Activated effector memory CD4-positive, alpha-beta T cell treated with anti-CD3 and anti-CD28 coated beads, Interleukin-2, amount 50 U/mL, for 16 hours (primary cell): ENCODE measurements around the gene KREMEN1.
A peak's percentile ranks its signal among the peaks of the same experiment; 100 is the strongest.

Experiments
- DNase-seq: peaks from one replicate; pipeline ENCODE4 v3.0.0-alpha.2; 2020

Gene KREMEN1

DNA sequence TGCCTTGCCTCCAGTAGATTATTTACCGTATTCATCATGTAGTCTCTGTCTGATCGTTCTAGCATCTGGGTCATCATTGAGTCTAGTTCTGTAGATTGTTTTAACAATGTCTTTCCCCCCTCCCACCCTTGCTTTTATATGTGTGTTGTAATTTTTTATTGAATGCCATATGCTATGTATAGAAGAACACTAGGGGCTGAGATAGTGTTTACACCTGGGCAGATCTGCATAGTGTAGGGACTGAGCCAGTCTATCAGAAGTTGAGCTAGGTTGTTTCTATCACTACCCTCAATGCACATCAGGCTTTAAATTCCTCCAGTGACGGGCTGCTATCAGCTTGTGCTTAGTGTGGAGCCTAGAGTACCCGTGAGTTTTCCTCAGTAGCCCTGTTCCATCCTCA lies 61.6 kb downstream of the KREMEN1 start:
- DNase-seq: no peak

DNA sequence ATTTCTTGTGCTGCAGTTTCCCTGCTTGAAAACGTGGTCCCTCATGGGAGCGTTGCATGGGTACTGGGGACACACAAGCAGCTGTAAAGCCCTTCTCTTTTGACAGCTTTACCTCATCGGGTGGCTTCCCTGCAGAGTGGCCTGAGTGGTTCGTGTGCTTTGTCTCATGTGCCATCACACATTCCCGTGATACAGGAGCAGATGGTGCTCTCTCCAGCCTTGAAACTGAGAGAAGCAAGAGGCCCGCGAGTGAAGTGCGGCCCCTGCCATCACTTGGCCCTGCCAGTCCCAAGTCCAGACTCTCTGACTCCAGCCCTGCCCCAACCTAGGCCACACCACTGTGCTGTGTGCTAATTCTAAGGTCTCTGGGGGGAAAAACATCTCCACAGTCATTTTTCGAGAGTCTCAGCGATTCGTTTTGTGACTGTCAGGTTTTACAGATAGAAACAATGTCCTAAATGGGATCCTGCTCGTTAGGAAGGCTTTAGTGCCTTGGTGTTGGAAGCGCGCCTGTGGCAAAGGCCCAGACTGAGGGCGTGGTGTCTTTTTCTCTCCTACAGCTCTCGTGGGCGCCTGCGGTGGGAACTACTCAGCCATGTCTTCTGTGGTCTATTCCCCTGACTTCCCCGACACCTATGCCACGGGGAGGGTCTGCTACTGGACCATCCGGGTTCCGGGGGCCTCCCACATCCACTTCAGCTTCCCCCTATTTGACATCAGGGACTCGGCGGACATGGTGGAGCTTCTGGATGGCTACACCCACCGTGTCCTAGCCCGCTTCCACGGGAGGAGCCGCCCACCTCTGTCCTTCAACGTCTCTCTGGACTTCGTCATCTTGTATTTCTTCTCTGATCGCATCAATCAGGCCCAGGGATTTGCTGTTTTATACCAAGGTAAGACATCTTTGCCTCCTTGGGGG lies 64.2 kb downstream of the KREMEN1 start:
- DNase-seq: no peak

DNA sequence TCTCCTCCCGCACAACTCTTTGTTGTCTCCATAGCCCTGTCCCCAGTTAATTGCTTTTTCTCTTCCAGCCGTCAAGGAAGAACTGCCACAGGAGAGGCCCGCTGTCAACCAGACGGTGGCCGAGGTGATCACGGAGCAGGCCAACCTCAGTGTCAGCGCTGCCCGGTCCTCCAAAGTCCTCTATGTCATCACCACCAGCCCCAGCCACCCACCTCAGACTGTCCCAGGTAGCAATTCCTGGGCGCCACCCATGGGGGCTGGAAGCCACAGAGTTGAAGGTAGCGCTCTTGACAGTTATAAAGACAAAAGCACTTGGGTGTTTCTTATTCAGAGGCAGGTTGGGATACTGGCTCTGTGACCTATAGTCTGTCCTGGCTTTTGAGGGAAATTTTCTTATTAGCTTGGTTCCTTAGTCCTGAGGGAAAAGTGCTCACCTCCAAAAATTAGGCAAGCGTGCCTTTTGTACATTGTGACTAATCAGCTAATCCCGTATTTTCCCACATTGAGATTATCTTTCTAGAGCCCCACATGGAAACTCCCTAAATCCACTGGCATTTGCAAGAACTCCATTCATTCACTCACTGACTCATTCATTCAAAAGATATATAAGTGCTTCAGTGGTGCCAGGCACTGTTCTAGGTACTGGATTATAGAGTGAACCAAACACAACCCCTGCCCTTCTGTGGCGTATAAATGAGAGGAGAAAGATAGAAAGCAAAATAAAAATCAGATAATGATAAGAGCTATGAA lies 65.9 kb downstream of the KREMEN1 start:
- no peak for DNase-seq

DNA sequence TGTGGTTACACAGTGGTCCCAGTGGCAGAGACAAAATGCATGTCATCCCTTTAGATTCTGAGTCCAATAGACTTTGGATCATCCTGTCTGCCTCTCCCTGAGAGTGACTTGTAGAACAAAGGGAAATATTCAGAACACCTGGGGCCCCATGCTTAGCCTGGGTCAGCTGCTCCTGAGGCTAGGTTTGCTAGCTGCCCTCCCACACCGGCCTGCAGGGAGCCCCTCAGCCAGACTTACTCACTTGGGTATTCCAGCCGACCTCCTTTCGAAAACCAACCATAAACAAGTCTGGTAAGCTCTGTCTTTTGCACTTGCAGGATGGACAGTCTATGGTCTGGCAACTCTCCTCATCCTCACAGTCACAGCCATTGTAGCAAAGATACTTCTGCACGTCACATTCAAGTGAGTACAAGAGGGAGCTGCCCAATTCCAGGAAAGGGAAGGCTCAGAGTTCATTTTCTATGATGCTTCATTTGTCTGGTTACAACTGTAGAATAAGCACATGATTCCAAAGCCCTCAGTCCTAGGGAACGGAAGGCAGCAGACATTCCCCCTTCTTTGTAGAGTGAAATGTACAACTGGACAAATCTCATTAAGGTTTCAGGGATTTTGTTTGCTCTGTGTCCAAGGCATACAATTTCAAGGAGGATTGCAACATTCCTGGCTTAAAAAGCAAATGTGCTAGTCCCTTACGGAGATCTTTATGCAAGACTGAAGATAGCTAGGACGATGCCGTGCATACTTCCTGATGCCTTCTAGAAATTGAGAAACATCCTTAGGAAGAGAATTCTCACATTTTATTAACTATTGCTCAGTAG lies 67.3 kb downstream of the KREMEN1 start:
- no peak for DNase-seq

DNA sequence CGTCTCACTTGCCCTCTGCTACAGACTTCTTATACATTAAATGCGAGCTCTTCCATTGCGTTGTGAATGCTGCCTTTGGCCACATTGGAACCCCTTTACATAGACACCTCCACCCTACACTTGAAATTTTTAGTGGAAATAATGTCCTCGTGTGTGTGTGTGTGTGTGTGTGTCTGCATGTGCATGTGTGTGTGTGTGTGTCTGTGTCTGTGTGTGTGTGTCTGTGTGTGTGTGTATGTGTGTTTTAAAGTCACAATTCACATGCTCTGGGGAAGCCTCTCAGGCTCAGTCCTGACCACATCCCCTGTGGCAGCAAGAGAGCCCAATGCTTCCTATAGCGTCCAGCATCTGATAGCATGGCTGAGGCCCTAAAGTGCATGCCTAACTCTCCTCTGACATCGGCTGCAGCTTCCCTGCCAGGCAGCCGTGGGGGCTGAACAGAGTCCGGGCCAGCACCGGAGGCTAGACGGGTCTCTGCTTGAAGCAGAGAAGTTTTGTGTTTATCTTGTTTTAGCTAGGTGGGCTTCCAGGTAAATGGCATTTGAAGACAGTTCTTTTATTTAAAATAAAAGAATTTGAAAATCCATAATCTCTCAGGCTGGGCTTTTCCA lies 68.3 kb downstream of the KREMEN1 start:
- no peak for DNase-seq

DNA sequence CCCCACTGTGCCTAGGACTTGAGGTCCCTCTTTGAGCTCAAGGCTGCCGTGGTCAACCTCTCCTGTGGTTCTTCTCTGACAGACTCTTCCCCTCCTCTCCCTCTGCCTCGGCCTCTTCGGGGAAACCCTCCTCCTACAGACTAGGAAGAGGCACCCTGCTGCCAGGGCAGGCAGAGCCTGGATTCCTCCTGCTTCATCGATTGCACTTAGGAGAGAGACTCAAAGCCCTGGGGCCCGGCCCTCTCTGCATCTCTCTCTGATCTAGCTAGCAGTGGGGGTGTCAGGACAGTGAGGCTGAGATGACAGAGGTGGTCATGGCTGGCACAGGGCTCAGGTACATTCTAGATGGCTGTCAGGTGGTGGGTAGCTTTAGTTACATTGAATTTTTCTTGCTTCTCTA lies 69.3 kb downstream of the KREMEN1 start:
- DNase-seq: no peak

DNA sequence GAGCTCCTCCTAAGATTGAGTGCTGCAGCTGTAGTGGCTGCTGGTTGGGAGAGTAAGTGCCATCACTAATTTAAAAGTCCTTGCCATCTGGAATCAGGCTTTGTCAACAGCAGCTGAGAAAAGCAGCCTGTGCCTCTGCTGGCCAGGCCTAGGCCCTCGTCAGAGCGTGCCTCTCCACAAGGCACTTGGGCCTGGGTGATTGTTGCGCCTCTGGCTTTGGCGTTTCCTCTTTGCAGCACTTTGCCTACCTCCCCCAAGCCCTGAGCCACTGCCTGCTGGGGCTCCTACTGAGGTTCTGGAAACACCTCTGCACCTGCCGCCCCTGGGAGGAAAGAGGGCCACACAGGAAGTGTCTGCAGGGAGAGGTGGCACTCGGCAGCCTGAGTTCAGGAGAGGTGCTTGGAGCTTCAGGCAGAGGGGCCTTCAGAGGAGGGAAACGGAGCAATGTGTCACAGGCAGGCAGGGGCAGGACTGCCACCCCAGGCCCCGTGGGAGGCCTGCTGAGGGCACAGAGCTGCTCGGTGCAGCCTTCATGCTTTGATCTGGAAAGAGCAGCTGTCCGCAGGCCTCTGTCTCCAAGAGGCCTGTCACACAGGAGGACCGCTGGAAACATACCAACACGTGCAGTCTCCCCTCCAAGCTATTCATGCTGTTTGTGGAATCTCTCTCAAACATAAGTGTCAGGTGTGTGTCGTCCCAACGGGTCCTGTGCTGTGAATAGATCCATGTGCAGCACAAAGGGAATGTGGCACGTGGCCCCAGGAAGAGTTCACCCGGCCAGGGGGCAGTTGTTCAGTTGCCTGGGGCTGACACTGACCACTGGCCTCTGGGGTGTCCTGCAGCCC lies 71.3 kb downstream of the KREMEN1 start:
- no peak for DNase-seq

DNA sequence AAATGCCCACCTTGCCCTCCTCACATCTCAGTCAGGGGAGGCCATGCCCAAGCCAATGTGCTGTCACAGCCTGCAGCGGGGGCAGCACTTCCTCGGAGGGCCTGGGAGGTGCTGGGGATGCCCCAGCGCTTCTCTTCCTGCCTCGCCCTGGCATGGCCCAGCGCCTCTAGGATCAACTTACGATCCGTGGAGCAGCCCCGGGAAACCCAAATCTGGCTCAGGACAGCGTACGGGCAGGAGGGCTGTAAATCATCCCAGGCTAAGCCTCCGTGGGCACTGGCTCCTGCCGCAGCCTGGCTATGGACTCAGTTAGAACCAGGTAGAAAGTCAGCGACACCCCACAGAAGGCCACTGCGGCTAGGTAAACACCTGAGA lies 71.9 kb downstream of the KREMEN1 start:
- no peak for DNase-seq

DNA sequence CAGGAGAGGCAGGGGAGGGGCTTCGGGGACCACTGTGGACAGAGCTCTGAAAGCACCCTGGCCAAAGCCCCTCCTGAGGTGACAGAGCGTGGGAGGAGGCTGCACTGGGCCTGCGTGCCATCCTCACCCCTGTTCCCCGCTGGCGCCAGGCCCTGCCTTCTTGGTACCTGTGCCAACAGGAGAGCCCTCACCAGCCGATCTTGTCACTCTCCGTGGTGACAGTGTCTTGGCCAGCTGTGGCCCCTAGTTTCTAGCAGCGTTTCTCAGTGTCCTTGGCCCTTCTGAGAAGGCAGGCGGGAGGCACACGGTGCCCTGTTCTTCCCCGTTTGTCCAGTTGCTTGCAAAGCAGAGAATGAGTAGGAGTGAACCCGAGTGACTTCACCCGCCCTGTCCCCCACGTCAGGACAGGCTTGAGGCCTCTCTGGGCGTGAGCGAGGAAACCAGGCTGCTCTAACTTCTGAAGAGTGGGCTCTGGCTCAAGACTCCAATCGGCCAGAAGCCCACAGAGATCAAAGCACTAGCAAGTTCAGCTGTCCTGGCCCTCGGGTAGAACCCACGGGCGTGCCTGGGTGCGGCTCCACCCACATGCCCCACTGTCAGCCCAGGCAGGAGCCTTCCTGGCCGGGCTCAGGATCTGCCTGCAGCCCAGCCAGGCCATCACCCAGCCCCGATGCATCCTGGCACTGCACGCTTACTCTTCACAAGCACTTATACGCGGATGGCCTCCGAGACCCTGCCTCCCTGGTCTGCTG lies 72.7 kb downstream of the KREMEN1 start:
- DNase-seq: no peak

DNA sequence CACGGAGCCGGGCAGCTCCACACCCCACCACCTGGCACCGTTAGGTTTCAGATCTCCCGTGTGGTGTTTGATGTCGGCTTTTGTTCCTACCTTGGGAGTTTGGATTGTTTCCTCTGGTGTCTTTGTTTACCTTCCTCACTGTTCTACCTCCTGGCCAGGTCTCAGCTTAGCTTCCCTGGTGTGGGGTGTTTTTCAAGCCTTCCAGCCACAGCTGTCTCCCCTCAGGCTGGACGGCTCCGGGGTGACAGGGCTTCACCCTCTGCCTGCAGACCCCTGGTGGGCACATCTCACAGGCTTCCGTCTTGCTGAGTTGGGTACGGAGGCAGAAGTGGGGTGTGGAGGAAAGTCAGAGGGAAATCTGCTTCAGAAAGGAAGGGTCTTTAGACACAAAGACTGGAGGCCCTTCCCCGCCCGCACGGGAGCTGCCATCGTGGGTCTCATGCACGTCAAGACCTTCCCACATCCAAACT lies 73.3 kb downstream of the KREMEN1 start:
- peak; percentile 59 for DNase-seq

DNA sequence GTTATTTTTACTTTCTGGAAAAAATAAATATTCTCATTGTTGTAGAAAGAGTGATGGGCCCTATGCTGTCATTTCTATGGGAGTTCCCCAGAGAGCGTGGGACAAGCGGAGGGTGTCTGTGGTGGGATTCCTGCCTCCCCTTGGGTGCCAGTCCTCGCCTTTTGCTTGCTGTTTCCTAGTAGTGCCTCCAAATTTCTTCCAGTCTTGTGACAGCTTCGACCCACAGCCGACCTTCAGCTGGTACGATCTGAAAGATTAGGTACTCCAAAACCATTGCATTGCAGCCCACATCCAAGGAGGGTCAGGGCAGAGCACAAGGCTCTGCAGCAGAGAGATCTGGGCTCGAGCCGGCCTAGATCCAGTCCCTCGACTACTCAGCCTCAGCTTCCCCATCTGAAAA lies 73.9 kb downstream of the KREMEN1 start:
- DNase-seq: no peak

DNA sequence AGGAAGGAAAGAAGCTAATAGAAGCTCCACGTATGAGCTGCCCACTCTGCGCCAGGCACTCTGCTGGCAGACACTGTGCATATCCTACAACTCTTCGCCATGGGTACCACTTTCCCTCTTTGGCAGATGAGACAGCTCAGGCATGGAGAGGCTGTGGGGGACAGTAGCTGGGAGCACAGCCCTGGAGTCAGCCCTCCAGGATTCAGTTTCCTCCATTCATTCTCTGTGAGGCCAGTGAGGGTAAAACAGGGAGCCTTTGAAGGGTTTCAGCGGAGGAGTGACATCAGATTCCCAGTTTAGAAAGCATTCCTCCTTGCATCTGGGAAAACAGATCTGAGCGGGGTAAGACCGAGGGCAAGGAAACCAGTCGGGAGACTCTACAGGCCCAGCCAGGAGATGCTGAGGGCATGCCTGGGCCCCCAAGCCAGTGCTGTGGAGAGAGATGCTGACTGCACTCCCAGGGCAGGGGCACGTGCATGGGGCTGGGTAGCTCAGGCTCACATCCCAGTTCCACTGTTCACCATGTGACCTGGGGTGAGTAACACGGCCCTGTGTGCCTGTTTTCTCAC lies 74.6 kb downstream of the KREMEN1 start:
- DNase-seq: peak; percentile 44

DNA sequence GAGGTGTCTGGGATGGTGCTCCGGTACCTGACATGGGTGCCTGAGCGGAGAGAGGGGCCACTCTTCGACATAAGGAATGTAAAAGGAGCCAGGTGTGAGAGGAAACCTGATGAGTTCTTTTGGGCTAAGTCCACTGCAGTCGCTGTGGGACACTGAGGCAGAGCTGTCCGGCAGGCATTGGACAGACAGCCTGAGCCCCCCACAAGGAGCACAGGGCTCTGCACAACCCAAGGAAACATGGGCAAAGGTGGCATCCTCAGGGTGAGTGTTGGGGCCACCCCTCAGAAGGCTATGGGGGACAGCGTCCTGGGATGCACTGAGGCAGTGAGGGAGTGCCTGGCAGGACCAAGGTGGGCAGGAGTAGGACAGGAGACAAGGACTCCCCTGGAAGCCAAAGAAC lies 75.2 kb downstream of the KREMEN1 start:
- peak; percentile 27 for DNase-seq

DNA sequence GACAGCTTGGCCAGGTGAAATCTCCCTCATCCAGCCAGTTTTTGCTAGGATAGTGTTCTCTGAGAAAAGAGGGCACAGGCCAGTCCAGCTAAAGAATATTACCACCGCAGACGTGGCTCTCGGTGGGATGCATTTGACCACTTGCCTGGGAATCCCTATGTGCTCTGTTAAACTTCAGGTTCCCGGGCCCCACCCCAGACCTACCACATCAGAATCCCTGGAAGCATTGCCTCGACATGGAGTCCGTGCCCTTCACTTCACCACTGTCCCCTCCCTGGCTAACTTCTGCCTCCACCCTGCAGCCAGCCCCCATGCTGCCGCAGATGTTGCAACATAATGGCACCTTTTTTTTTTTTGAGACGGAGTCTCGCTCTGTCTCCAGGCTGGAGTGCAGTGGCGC lies 76.0 kb downstream of the KREMEN1 start:
- peak; percentile 27 for DNase-seq

DNA sequence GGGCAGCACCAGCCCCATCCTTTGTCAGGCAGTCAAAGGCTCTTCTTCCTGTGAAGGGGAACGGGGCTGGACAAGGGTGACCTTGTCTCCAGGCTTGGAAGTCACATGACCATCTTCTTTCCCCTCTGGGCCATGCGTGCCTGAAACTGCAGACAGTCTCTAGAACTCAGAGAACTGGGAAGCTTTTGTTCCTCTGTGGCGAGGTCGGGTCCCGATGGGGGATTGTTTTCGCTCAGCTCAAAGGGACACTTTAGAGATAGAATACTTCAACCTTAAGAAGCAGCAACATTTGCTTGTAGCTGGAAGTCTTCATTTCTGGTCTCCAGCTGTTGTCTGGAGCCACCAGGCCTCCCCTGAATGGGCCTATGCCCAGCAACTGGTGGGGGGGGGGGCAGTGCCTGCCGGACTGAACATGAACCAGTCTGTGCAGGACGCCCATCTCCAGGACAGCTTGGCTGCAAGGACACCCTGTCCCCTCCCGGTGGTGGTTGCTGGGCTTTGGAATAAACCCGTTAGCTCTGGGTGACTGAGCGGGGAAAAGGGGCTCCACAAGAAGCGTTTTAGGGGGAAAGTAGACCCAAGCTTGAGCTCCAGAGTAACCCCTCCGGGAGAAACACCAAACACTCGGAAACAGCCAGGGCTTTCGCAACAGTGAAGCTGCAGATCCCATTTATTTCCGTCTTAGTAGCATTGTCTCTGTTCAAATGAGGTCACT lies 77.2 kb downstream of the KREMEN1 start:
- DNase-seq: peak; percentile 43

DNA sequence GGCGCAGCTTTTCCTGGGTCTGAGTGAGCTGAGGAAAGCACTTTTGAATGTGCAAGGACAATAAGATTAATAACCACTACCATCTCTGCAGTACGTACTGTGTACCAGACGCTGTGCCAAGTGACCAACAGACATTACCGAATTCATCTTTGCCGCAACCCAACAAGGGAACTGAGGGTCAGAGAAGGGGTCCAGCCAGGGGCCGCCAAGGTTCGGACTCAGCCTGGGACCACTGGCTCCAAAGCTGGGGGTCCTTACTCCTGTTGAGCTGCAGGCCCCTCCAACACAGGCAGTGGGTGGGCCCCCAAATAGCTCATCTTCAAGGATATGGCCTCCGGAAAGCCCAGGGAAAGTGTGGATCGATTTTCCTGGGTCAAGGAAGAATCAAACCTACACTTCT lies 77.9 kb downstream of the KREMEN1 start:
- no peak for DNase-seq

DNA sequence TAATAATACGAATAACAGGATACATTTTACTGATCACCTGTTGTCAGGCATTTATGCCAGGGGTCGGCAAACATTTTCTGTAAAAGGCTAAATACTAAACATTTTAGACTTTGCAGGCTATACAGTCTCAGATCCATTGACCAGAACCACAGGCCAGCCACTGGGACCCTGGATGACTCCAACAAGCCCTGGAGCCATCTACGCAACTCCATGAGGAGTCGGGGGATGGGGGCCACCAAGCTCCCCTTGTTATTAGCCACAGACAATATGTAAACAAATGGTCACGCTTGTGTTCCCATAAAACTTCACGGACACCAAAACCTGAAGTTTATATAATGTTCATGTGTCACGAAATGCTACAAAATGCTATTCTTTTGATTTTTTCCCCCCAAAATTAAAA lies 78.5 kb downstream of the KREMEN1 start:
- DNase-seq: no peak

DNA sequence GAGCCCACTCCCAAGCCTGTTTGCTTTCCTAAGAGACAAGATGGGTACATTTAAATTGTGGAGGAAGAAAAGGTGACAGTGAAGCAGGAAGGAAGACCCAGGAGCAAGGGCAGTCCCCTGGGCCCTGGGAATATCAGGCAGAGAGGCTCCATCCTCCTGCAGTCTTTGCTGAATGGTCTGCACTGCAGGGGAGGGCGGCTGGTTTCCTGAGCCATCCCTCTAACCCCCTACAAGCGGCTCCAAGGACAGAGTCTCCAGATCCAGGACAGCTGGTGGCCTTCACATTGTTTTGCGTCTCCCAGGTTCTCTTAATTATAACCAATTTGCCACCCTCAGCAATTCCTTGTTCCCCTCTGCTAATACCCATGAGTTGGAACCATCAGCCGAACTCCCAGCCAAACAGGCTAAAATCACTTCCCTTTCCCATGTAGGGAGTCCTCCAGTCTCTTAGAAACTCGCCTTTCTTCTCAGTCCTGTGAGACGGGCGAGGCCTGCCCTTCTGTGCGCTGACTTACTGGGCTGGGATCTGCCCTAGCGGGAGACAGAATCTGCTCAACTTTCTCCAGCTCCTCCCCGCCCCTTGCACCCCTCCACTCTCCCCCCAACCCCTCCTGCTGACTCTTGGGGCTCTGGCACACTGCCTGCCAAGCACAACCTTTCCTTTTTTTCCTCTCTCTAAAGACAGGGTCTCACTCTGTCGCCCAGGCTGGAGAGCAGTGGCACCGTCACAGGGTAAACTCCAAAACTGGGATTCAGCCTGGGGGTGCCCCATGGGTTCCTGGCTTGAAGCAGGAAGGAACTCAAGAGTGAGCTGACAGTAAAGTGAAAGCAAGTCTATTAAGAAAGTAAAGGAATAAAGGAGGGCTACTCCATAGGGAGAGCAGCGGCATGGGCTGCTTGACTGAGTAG lies 79.5 kb downstream of the KREMEN1 start:
- DNase-seq: peak; percentile 39
